LoVo (cell line): ENCODE results near the gene KDM1B.
"Not testable (repeated sequence)": the region's sequence is repeated elsewhere in the genome, so short reads cannot be mapped to it uniquely, and the experiment has no call there.

Experiments used
- DNase-seq: peaks from one replicate; pipeline ENCODE4 v3.0.0-alpha.2; 2016; ENCODE audit warnings: low spot score

KDM1B gene

DNA sequence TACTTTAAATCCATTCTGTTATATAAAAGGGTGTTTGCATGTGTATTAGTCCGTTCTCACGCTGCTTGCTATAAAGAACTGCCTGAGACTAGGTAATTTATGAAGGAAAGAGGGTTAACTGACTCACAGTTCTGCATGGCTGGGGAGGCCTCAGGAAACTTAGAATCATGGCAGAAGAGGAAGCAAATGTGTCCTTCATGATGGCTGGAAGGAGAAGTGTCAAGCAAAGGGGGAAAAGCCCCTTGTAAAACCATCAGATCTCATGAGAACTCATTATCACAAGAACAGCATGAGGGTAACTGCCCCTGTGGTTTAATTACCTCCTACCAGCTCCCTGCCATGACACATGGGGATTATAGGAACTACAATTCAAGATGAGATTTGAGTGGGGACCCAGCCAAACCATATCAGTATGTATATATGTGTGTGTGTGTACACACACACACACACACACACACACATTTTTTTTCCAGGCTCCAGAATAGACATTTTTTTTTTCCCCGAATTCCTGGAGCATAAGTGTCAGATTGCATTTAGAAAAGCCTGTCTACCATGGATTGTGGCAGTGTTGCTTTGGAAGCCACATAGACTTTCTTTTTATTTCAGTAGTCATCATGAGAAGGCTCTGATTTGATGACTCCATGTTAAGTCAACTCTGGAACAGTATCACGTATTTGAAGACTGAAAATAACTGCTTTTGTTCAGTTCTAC is 31.5 kb downstream of the KDM1B start:
- no peak for DNase-seq

DNA sequence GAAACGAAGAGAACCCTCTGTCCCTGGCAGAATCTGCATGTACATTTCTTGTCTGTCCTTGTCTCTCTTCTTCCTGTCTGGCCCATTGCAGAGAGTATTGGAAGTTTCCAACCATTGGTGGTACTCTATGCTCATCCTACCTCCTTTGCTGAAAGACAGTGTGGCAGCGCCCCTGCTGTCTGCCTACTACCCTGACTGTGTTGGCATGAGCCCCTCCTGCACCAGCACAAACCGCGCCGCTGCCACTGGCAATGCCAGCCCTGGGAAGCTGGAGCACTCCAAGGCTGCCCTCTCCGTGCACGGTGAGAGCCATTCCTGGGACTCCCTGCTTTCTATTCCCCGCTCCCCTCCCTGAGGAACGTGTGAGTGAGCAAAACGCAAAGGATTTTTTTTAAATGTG is 32.5 kb downstream of the KDM1B start:
- no peak for DNase-seq

DNA sequence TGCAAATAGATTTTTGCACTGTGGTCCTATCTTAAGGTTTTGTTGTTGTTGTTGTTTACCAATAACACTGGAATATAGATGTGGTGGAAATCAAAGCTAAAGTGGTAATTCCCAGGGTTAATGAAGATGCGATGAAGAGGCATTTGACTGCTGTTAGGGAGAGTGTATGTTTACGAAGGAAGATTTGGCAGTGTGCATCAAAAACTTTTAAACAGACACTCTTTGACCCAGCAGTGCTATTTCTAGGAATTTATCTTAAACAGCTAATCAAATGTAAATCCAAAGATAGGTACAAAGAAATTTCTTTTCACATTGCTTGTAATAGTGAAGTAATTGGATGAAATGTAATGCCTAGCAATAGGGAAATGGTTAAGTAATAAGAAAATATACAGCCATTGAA is 34.0 kb downstream of the KDM1B start:
- no peak for DNase-seq

DNA sequence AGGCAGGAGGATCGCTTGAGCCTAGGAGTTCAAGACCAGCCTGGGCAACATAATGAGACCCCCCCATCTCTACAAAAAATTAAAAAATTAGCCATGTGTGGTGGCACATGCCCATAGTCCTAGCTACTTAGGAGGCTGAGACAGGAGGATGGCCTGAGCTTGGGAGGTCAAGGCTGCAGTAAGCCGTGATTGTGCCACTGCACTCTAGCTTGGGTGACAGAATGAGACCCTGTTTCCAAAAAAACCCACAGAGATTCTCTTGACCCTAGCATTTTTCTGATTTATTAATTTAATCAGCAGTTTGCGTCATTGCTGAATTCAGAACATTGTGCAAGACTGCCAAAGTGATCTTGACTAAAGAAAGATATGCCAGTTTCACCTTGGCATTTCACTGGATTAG is 36.8 kb downstream of the KDM1B start:
- no peak for DNase-seq

DNA sequence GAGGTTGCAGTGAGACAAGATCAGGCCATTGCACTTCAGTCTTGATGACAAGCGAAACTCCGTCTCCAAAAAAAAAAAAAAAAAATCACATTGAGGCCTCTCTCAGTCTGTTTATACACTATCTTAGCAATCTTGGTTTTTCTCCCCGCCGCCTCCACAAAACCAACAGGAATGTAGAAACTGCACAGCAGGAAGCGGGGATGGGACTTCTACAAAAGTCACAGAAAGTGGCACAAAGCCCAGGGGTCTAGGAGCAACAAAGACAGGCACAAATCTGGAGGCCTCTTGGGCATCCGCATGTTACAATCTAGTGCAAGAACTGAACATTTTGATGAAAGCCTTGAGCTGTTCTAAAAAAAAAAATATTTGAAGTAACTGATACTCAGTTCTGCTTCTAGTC is 48.6 kb downstream of the KDM1B start:
- no peak for DNase-seq

DNA sequence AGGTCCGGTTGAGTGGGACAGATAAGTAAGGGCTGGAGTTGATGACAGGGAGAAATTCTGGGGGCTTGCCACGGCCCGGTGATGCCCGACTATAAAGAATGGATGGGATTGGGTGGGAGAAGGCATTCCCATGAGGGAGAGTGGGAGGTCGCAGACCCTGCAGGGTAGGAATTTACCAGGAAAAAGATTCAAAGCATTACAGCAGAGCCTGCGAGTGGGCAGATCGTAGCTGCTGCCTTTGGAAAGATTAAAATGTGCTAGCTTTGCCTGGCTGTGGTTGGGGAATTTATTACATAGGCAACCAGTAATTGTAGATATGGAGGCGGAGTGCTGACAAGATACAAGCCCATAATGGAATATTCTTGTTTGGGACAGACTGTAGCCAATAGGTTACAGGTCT is 49.5 kb downstream of the KDM1B start:
- no peak for DNase-seq

DNA sequence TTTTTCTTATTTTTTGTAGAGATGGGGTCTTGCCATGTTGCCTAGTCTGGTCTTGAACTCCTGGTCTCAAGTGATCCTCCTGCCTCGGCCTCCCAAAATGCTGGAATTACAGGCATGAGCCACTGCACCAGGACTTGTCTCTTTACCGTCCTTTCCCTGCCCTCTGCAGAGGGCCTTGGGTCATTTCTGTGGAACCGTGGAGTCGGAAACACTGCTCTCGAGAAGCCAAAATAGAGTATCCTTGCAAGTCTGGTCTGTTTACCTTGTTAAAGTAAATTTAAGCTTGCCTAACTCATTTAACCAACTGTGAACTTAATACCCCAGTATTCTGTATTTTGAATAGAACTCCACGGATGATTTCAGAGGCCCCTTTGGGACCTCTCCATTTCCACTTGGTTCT is 51.4 kb downstream of the KDM1B start:
- no peak for DNase-seq

DNA sequence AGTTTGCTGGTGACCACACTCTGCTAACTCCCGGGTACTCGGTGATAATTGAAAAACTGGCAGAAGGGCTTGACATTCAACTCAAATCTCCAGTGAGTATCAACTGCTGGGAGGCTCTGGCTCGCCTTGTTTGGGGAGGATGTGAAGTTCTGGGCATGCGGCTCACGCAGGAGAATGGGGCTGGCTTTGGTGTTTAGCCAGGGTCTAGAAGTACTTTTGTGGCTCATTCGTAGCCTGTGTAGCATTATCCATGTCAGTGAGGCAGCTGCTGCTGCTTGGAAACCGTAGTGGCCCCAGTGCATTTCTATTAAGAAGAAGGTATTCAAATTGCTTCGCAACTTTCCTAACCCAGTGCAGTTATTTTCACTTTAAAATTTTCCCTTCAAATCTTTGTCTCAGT is 52.2 kb downstream of the KDM1B start:
- DNase-seq, result no peak

DNA sequence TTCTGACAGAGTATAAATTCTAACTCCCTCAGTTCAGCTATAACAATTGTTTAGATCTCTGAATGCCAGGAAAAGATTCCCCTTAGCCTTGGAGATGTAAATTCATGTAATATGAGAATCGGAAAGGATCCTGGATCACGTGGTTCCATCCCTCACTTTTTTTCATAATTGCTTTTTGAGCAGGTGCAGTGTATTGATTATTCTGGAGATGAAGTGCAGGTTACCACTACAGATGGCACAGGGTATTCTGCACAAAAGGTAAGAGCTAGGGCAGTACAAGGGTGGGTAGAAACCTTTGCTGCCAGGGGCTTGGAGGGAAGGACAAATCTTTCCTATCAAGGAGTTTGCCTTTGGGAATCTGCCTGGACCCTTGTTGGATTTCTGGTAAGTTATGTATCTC is 52.7 kb downstream of the KDM1B start:
- no peak for DNase-seq

DNA sequence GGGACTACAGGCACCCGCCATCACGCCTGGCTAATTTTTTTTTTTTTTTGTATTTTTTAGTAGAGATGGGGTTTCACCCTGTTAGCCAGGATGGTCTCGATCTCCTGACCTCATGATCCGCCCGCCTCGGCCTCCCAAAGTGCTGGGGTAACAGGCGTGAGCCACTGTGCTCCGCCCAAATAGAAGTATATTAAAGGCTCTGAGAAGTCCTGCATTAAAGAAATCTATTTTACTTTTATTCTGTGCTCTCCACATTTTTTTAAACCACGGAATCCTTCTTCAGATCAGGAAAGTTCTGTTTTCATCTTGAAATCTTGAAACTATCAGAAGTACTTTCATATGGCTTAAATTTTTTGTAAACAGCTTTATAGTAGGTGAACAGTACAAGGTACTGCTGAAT is 53.6 kb downstream of the KDM1B start:
- not testable (repeated sequence) for DNase-seq

DNA sequence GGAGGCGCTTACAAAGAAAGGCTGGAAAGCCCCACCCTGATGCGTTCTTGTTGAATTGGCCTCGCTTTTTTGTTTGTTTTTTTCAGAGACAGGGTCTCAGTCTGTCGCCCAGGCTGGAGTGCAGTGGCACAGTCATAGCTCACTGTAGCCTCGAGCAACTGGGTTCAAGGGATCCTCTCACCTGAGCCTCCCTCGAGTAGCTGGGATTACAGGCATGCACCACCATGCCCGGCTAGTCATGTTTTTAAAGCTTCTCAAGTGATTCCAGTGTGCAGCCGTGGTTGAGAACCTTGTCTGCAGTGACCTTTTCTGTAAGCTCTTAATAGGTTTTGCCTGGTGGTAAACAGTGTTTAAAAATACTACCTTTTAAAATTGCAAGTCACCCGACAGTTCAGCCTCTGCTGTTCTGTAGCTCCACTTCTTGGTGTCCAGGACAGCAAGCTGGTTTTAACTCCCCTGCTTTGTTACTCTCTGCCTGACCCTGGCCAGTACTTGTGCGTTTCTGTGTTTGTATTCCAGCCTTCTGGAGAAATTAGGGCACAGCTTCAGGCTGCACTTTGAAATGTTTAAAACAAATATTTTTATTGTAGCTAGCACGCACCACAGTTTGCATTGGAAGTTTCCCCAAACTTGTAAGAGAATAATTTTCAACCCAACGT is 54.4 kb downstream of the KDM1B start:
- no peak for DNase-seq

DNA sequence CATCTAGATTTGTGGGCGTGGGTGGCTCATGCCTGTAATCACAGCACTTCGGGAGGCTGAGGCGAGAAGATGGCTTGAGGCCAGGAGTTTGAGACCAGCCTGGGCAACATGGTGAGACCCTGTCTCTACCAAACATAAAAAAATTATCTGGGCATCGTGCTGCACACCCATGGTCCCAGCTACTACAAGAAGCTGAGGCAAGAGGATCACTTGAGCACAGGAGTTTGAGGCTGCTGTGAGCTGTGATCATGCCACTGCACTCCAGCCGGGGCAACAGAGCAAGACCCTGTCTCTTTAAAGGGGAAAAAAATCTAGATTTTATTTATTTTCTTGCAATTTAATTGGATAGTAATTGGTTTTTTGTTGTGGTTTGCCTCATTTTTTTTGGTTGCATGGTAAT is 55.5 kb downstream of the KDM1B start:
- no peak for DNase-seq

DNA sequence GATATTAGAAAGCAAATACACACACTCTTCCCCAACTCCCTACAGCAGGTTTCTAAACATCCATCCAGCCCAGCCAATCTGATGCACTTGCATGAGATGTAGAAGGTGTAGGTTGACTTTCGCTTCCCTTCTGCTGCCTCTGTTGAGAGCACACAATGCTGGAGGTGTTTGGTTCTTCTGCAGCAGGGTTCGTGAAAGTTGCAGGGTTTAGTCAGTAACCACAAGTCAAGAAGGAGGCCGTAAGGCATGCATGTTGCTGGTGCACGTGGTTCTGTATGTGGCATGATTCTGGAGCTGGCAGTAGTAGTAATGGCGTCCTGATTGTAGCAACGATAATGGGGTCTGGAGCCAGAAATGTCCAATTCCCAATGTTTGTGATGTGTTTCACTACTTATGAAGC is 56.1 kb downstream of the KDM1B start:
- no peak for DNase-seq

DNA sequence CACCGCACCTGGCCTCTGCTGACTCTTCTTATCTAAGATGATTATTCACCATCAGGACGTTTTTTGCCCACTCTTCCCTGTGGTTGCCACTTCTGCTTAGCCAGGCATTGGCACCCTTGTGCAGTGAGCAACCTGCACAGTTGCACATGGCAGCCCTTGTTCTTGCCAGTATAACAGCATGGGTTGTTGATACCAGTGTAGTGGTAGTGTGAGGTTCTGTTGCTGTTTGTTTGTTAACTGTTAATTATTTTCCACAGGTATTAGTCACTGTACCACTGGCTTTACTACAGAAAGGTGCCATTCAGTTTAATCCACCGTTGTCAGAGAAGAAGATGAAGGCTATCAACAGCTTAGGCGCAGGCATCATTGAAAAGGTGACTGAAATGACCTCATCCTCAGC is 57.0 kb downstream of the KDM1B start:
- DNase-seq, result no peak

DNA sequence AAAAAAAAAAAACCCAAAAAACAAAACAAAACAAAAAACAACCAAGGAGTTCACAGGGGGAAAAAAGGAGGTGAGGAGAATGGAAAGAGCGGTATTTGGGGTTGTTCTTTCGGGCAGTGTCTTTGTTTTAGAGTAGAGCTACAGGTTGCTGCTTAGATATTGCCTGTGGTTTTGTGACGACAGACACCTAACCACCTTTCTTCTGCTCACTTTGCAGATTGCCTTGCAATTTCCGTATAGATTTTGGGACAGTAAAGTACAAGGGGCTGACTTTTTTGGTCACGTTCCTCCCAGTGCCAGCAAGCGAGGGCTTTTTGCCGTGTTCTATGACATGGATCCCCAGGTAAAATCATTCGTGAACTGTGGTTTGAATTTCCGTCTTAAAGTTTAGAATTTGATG is 58.2 kb downstream of the KDM1B start:
- DNase-seq, result no peak

DNA sequence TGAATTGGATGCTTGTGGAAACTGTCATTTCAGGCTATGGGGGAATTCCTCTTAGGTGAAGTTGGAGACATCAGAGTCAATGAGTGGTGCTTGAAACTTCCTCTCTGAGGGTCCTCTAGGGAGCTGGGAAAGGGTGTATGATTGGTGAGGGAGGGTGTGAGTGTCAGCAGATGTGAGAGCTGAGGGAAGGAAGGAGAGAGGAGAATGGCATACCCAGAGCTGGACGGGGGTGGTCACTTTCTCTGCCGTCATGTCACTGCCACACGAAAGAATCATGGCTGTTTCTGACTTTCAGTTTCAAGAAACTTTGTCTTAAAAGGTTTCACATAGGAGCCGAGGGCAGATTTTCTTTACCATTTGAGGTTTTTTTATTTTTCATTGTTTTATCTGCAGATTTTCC is 58.8 kb downstream of the KDM1B start:
- no peak for DNase-seq

DNA sequence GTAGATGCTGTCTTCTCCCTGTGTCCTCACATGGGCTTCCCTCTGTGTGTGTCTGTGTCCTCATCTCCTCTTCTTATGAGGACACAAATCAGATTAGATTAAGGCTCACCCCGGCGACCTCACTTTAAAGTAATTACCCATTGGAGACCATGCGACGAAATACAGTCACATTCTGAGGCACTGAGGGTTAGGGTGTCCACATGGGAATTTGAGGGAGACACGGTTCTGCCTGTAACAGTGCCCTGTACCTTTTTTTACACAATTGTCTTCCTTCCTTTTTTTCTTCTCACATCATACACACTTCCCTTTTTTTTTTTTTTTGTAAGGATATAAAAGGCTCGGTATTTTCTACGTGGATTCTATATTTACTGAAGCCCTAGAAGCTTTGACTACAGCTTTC is 60.2 kb downstream of the KDM1B start:
- no peak for DNase-seq

DNA sequence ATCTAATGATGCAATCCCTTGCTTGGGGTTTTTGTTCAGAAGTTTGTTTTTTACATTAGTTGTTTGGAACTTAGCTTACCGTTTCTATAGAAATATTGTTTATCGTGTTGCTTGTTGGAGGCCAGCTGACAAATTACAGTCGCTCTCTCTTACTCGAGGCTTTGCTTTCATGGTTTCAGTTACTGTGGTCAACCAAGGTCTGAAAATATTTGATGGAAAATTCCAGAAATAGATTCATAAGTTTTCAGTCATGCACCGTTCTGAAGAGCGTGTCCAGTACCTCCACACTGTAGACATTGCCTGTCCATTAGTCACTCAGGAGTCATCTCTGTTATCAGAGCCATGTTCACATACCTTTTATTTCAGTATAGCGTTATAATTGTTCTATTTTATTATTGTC is 61.2 kb downstream of the KDM1B start:
- no peak for DNase-seq

DNA sequence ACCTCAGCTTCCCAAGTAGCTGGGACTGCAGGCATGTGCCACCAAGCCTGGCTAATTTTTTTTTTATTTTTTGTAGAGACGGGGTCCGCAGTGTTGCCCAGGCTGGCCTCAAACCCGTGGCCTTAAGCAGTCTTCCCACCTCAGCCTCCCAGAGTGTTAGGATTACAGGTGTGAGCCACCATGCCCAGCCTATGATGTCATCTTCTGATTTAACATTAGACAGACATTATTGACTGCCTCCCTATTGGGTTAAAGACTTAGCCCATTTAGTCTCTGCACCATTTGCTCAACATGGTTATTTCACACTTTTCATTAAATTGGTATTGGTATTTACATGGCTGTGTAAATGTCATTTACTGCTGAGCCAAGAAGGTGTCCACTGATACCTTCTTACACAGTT is 63.0 kb downstream of the KDM1B start:
- DNase-seq, result no peak

DNA sequence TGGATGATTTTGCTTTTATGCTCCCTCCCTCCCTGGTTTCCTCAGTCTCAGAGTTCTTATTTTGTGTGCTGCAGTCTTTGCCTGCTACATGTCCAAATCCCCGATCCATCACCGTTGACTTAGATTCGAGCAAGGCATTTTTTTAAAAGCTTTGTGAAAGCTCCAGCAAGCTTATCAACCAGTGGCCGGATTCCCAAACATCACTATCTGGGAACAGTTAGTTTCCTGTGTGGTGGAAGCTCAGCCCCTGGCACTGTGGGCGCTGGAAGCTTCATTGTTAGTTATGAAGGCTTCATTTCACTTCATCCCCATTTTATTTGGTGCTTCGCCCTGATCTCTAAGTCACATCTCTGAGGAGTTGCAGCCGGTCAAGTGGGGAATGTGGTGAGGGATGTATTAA is 64.4 kb downstream of the KDM1B start:
- no peak for DNase-seq

DNA sequence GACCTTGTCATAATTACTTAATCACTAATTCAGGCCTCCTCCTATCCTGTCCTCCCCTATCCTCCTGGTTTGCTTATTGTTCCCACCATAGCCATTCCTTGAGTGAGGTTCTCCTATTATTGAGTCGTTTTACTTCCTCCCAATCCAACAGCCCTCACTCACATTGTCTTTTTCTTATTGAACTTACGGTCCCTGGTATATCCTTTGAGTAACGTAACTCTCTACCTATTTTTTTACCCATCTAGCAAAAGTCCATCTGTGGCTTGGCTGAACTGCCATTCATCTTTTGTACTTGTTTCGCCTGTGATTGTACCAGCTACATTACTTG is 66.0 kb downstream of the KDM1B start:
- no peak for DNase-seq

DNA sequence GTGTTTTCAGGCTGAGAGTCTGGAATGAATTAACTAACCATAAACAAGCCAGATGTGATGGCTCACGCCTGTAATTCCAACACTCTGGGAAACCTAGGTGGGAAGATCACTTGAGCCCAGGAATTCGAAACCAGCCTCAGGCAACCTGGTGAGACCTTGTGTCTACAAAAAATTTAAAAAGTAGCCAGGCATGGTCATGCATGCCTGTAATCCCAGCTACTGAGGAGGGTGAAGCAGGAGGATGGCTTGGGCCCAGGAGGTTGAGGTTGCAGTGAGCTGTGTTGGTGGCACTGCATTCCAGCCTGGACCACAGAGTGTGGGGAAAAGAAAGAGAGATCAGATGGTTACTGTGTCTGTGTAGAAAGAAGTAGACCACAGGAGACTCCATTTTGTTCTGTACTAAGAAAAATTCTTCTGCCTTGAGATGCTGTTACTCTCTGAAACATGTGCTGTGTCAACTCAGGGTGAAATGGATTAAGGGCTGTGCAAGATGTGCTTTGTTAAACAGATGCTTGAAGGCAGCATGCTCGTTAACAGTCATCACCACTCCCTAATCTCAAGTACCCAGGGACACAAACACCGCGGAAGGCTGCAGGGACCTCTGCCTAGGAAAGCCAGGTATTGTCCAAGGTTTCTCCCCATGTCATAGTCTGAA is 71.4 kb downstream of the KDM1B start:
- DNase-seq, result not testable (repeated sequence)

DNA sequence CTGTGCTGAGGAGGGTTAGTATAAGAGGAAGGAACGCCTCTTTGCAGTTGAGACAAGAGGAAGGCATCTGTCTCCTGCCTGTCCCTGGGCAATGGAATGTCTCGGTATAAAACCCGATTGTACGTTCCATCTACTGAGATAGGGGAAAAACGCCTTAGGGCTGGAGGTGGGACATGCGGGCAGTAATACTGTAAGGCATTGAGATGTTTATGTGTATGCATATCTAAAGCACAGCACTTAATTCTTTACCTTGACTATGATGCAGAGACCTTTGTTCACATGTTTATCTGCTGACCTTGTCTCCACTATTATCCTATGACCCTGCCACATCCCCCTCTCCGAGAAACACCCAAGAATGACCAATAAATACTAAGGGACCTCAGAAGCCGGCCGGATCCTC is 71.9 kb downstream of the KDM1B start:
- not testable (repeated sequence) for DNase-seq

DNA sequence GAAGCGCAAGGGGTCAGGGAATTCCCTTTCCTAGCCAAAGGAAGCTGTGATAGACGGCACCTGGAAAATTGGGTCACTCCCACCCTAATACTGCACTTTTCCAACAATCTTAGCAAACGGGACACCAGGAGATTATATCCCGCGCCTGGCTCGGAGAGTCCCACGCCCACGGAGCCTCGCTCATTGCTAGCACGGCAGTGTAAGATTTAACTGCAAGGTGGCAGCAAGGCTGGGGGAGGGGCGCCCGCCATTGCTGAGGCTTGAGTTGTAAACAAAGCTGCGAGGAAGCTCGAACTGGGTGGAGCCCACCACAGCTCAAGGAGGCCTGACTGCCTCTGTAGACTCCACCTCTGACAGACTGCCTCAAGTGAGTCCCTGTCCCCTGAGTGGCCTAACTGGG is 73.4 kb downstream of the KDM1B start:
- not testable (repeated sequence) for DNase-seq
